Trophoblast cell (in vitro differentiated cells and primary cell): Measurements from ENCODE around the gene GDA.

ENCODE experiments used
- DNase-seq, 2 donors: peaks; one replicate each; pipeline ENCODE4 v3.0.0-alpha.2; 2016
- H2AFZ ChIP-seq: 2 replicates; pipeline ENCODE4 v1.6.1; 2013; ENCODE audit warnings: low read length, moderate library complexity, mild to moderate bottlenecking; ENCODE audit not compliant: insufficient read depth, poor library complexity
- H2AK5ac ChIP-seq: 2 replicates; pipeline ENCODE4 v1.6.1; 2013; ENCODE audit warnings: mild to moderate bottlenecking, low read length
- H2BK120ac ChIP-seq: 2 replicates; pipeline ENCODE4 v1.6.1; 2013; ENCODE audit warnings: low read length, mild to moderate bottlenecking, moderate library complexity; ENCODE audit not compliant: insufficient read depth, poor library complexity
- H2BK12ac ChIP-seq: 2 replicates; pipeline ENCODE4 v1.6.1; 2013; ENCODE audit warnings: mild to moderate bottlenecking, low read length, moderate library complexity
- H2BK5ac ChIP-seq: 2 replicates; pipeline ENCODE4 v1.6.1; 2013; ENCODE audit warnings: low read length, low read depth, moderate library complexity, mild to moderate bottlenecking; ENCODE audit not compliant: poor library complexity
- H3K14ac ChIP-seq: 2 replicates; pipeline ENCODE4 v1.6.1; 2013; ENCODE audit warnings: mild to moderate bottlenecking, low read length
- H3K18ac ChIP-seq: 2 replicates; pipeline ENCODE4 v1.6.1; 2013; ENCODE audit warnings: mild to moderate bottlenecking, low read length
- H3K23ac ChIP-seq: 2 replicates; pipeline ENCODE4 v1.6.1; 2013; ENCODE audit warnings: low read length
- H3K27ac ChIP-seq: 2 replicates; pipeline ENCODE4 v1.5.1; 2013; ENCODE audit warnings: low read depth, mild to moderate bottlenecking, inconsistent platforms, low read length, moderate library complexity
- H3K27me3 ChIP-seq: 2 replicates; pipeline ENCODE4 v1.6.1; 2013; ENCODE audit warnings: inconsistent platforms, mild to moderate bottlenecking, low read length, moderate library complexity; ENCODE audit not compliant: insufficient read depth
- H3K36me3 ChIP-seq, 2 experiments: 1 replicate in 1 of 2; 2 replicates in 1 of 2; pipeline ENCODE4 v1.6.1; 2013; ENCODE audit warnings: low read length in 2 of 2, mild to moderate bottlenecking in 2 of 2, moderate library complexity in 1 of 2; ENCODE audit not compliant: insufficient read depth in 2 of 2, control insufficient read depth in 1 of 2
- H3K4ac ChIP-seq: 2 replicates; pipeline ENCODE4 v1.6.1; 2013; ENCODE audit warnings: low read depth, mild to moderate bottlenecking, low read length, moderate library complexity
- H3K4me1 ChIP-seq, 2 experiments: 1 replicate in 1 of 2; 2 replicates in 1 of 2; pipeline ENCODE4 v1.6.1; 2013; ENCODE audit warnings: low read length in 2 of 2, mild to moderate bottlenecking in 2 of 2, moderate library complexity in 1 of 2; ENCODE audit not compliant: insufficient read depth in 2 of 2, control insufficient read depth in 1 of 2
- H3K4me2 ChIP-seq: 2 replicates; pipeline ENCODE4 v1.6.1; 2013; ENCODE audit warnings: inconsistent platforms, mild to moderate bottlenecking, low read length, moderate library complexity
- H3K4me3 ChIP-seq: 2 replicates; pipeline ENCODE4 v1.5.1; 2013; ENCODE audit warnings: mild to moderate bottlenecking, low read depth, low read length, inconsistent platforms
- H3K79me1 ChIP-seq: one replicate; pipeline ENCODE4 v1.6.1; 2013; ENCODE audit warnings: low read length
- H3K79me2 ChIP-seq: 2 replicates; pipeline ENCODE4 v1.6.1; 2013; ENCODE audit warnings: low read length, mild to moderate bottlenecking; ENCODE audit not compliant: control insufficient read depth, insufficient read depth, poor library complexity
- H3K9ac ChIP-seq: 2 replicates; pipeline ENCODE4 v1.6.1; 2013; ENCODE audit warnings: mild to moderate bottlenecking, low read length
- H3K9me3 ChIP-seq: 2 replicates; pipeline ENCODE4 v1.6.1; 2013; ENCODE audit warnings: low read depth, mild to moderate bottlenecking, control low read depth, inconsistent platforms, low read length; ENCODE audit not compliant: insufficient read depth
- H4K12ac ChIP-seq: 2 replicates; pipeline ENCODE4 v1.6.1; 2013; ENCODE audit warnings: low read depth, mild to moderate bottlenecking, low read length, moderate library complexity
- H4K8ac ChIP-seq: 2 replicates; pipeline ENCODE4 v1.6.1; 2013; ENCODE audit warnings: low read depth, mild to moderate bottlenecking, low read length, moderate library complexity
- H4K91ac ChIP-seq: one replicate; pipeline ENCODE4 v1.6.1; 2013; ENCODE audit warnings: low read depth, mild to moderate bottlenecking, low read length, moderate library complexity
- WGBS: extraction: QIAGEN DNeasy Blood & Tissue Kit; methylation state at CpG from one replicate; pipeline ENCODE4 v1.1.7; 2013; ENCODE audit warnings: missing lambda C conversion rate; ENCODE audit not compliant: insufficient read length, insufficient coverage; ENCODE audit errors: extremely low coverage; 5-methylcytosine and 5-hydroxymethylcytosine counted together

The GDA gene

GRCh38 chr9:72150127-72150526, 887 bp downstream of the GDA start:
- no peak overlapping the region for H4K91ac ChIP-seq
- H2BK120ac ChIP-seq: no peak overlapping the region
- no peak overlapping the region for H4K8ac ChIP-seq
- no peak overlapping the region for H4K12ac ChIP-seq
- no peak overlapping the region for H2AFZ ChIP-seq
- no peaks in the 10 kb centered on the region for H3K9me3 ChIP-seq
- H3K4ac ChIP-seq: no peak overlapping the region
- 96% methylated on average over 4 of the region's 7 CpGs for WGBS
- no peaks in the 10 kb centered on the region for H3K79me2 ChIP-seq
- H2AK5ac ChIP-seq: no peak overlapping the region
- H3K4me2 ChIP-seq: no peak overlapping the region
- H3K14ac ChIP-seq: no peak overlapping the region
- H2BK5ac ChIP-seq: no peak overlapping the region
- no peak overlapping the region for H3K9ac ChIP-seq
- peaks cover 2% of the 10 kb centered on the region for H3K79me1 ChIP-seq
- peak in 1 of 2 donors; percentile 13 for DNase-seq
- H3K4me3 ChIP-seq: no peak overlapping the region
- H2BK12ac ChIP-seq: no peak overlapping the region
- peaks cover 4 to 7% of the 10 kb centered on the region in 2 experiments for H3K4me1 ChIP-seq
- H3K27me3 ChIP-seq: peaks cover 23% of the 10 kb centered on the region
- no peak overlapping the region for H3K27ac ChIP-seq
- H3K36me3 ChIP-seq: no peaks in the 10 kb centered on the region
- no peak overlapping the region for H3K18ac ChIP-seq
- no peak overlapping the region for H3K23ac ChIP-seq

DNA sequence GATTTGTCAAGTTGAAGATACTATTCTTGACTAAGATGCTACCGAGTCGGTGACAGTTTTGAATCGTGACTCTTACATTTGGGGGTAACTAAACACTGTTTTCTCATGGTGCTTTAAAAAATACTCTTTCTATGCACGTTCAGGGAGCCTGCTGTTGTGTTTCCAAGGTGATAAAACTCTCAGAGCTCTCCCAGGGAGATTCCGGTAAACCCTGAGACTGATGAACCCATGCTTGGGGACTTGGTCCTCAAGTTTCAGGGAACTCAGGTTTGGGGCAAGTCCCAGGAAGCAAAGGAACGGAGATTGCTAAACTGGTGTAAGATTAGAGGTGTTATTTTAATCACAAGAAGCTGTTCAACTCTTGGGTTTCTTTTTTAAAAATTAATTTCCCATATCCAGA, 1.4 kb downstream of the GDA start:
- Histone ChIP-seq H4K8ac (no peak overlapping the region), H2AFZ (no peak overlapping the region), H3K18ac (no peak overlapping the region), H3K79me1 (peaks cover 2% of the 10 kb centered on the region), H3K36me3 (no peaks in the 10 kb centered on the region), H4K12ac (no peak overlapping the region), H3K14ac (no peak overlapping the region), H2BK12ac (no peak overlapping the region), H3K4me2 (no peak overlapping the region), H3K4ac (no peak overlapping the region), H3K79me2 (no peaks in the 10 kb centered on the region), H3K27me3 (peaks cover 23% of the 10 kb centered on the region), H3K23ac (no peak overlapping the region), H3K4me3 (no peak overlapping the region), H3K9ac (no peak overlapping the region), H2BK120ac (no peak overlapping the region), H2BK5ac (no peak overlapping the region), H2AK5ac (no peak overlapping the region), H3K4me1 (peaks cover 4 to 7% of the 10 kb centered on the region in 2 experiments), H3K9me3 (no peaks in the 10 kb centered on the region), H4K91ac (no peak overlapping the region), H3K27ac (no peak overlapping the region)
- no CpG with 5 or more reads among the region's 6 CpGs for WGBS
- DNase-seq: peak; percentile 6 to 52

DNA sequence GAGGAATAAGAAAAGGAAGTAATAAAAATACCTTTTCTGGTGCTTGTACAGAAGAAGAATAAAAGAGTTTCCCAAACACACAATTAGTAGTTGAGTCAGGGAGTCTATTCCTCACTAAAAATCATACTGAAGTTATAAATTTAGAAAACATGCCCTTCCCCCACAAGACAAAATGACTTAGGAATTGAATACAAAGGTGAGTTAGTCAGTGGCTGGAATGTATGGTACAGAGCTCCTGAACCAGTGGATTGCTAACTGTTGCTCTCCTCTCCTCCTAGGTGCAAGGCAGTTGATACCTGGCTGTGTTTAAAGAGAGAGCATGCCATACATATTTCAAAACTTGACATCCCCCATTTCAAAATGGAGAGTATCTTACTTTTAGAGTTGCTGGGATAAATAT, 1.9 kb downstream of the GDA start:
- Histone ChIP-seq H3K79me2 (no peaks in the 10 kb centered on the region), H2AK5ac (no peak overlapping the region), H2AFZ (no peak overlapping the region)

GRCh38 chr9:72154468-72155285, 5.4 kb downstream of the GDA start:
- H3K79me1 ChIP-seq: no peaks in the 10 kb centered on the region
- no peak for DNase-seq
- H2AFZ ChIP-seq: no peak overlapping the region
- WGBS: no CpG with 5 or more reads among the region's 9 CpGs
- no peaks in the 10 kb centered on the region for H3K9me3 ChIP-seq
- H3K14ac ChIP-seq: no peak overlapping the region
- no peak overlapping the region for H3K27ac ChIP-seq
- no peak overlapping the region for H4K91ac ChIP-seq
- H4K12ac ChIP-seq: no peak overlapping the region
- no peak overlapping the region for H2BK120ac ChIP-seq
- no peak overlapping the region for H3K4me3 ChIP-seq
- no peak overlapping the region for H2BK12ac ChIP-seq
- H3K4ac ChIP-seq: no peak overlapping the region
- H3K4me1 ChIP-seq: peaks cover 1 to 2% of the 10 kb centered on the region in 2 experiments
- no peak overlapping the region for H3K23ac ChIP-seq
- no peak overlapping the region for H3K9ac ChIP-seq
- H2BK5ac ChIP-seq: no peak overlapping the region
- H3K79me2 ChIP-seq: no peaks in the 10 kb centered on the region
- no peaks in the 10 kb centered on the region for H3K36me3 ChIP-seq
- H4K8ac ChIP-seq: no peak overlapping the region
- H3K4me2 ChIP-seq: no peak overlapping the region
- H2AK5ac ChIP-seq: no peak overlapping the region
- peaks cover 9% of the 10 kb centered on the region for H3K27me3 ChIP-seq
- H3K18ac ChIP-seq: no peak overlapping the region

More for the DNA sequence above, 1.9 kb downstream of the GDA start:
- no peaks in the 10 kb centered on the region for H3K36me3 ChIP-seq
- no peak overlapping the region for H2BK12ac ChIP-seq
- H3K79me1 ChIP-seq: peaks cover 2% of the 10 kb centered on the region
- H4K8ac ChIP-seq: no peak overlapping the region
- no peak overlapping the region for H3K18ac ChIP-seq
- H2BK5ac ChIP-seq: no peak overlapping the region
- H3K4ac ChIP-seq: no peak overlapping the region
- H3K4me1 ChIP-seq: peaks cover 4 to 7% of the 10 kb centered on the region in 2 experiments
- peak; percentile 62 to 82 for DNase-seq
- H3K9me3 ChIP-seq: no peaks in the 10 kb centered on the region
- H3K9ac ChIP-seq: no peak overlapping the region
- no peak overlapping the region for H4K91ac ChIP-seq
- H4K12ac ChIP-seq: no peak overlapping the region
- H3K4me3 ChIP-seq: no peak overlapping the region
- H2BK120ac ChIP-seq: no peak overlapping the region
- no peak overlapping the region for H3K14ac ChIP-seq
- H3K23ac ChIP-seq: no peak overlapping the region
- H3K27me3 ChIP-seq: peaks cover 23% of the 10 kb centered on the region
- no peak overlapping the region for H3K27ac ChIP-seq
- no peak overlapping the region for H3K4me2 ChIP-seq
